Inferior parietal cortex (tissue), 1 donor: Measurements from ENCODE around the gene ADCY4.
"Not testable (repeated sequence)": the region's sequence is repeated elsewhere in the genome, so short reads cannot be mapped to it uniquely, and the experiment has no call there.

Experiments used
- DNase-seq: peaks from one replicate; pipeline ENCODE4 v3.0.0-alpha.2; 2016; ENCODE audit errors: extremely low spot score

ADCY4 gene

GRCh38 chr14:24338843-24339242, 4.0 kb upstream of the ADCY4 start:
- DNase-seq = no peak

- DNase-seq = no peak
These were observed 2.9 kb upstream of the ADCY4 start for GRCh38 chr14:24337824-24338175.

GRCh38 chr14:24337144-24337823, 2.4 kb upstream of the ADCY4 start:
- no peak for DNase-seq

DNA sequence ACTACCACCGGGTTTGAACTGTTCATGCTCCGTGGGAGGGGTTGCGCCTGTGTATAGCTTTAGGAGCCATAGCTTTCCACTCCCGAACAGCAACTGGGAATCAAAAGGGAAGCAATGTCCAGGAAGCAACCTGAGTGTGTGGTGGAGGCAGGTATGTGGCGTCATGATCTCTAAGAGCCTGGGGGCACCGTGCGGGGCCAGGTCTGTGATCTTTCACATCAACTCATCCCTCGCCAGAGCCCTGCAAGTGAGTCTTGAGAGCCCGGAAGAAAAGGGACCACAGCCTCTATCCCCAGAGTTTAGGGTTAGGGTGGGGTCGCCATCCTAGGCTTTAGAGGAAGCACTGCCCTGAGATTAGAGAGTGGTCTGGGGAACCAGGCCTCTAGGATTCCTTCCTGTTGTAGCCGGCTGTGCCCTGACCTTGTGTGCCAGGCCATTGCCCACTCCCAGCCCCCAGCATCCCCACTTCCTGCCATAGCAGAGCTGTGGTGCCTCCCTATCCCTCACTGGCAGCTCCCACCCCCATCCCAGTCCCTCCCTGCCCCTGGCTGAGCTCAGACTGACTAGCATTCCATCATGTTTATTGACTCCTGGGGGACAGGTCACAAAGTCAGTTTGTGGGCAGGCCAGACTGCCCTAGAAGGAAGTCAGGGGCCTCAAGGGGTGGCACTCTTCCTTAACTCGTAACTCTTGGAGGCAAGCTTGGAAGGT, 745 bp upstream of the ADCY4 start:
- no peak for DNase-seq

- DNase-seq = peak; percentile 62
These were observed 2.4 kb downstream of the ADCY4 start for GRCh38 chr14:24332268-24332993.

DNA sequence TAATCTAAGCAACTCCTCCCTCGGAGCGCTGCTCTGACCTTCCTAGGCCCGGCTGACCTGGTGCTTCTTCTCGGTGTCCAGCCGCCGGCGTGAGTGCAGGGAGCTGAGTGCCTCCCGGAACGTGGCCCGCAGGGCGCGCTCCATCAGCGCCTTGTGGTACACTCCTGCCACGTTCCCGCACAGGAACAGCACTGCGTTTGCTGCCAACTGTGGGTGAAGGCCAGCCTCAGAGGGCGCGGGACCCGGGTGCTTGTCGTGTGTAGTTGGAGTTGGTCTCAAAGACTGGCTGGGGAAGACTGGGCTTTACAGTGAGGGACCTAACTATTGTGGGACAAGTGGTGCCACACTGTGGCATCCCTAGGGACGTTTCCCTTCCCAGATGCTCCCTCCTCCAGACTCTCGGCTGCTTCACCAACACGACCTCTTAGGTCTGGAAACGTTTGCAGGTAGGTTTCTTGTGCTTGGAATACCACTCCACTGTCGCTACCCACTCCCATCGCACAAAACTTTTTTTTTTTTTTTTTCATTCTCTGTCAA, 3.1 kb downstream of the ADCY4 start:
- DNase-seq = no peak

GRCh38 chr14:24330973-24331674, 3.7 kb downstream of the ADCY4 start:
- DNase-seq = no peak

- no peak for DNase-seq
These were observed 5.1 kb downstream of the ADCY4 start for GRCh38 chr14:24329736-24330135.

DNA sequence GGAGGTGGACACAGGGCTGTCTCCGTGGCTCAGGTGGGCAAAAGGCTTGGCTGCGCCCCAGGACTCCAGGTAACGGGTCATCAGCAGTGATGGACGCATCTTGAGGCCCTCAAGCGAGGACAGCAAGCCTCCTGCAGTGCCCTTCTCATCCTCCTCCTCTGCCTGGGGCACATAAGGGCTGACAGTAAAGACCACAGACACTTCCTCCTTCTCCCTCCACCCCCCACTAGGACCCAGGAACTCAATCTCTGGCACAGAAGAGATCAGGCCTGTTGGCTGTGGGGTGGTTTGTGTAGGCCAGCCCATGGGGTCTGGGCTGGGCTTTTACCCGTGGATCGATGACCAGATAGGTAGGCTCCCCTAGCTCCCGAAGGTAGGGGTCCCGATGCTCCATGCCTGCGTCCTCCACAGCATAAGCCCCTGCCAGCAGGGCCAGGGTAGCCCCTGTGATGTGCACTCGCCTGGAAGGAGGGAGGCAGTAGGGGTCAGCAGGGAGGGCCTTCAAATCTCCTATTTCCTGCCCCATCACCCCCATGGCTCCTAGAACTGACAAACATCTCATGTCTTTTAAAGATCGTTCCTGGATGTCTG, 5.7 kb downstream of the ADCY4 start:
- no peak for DNase-seq

GRCh38 chr14:24327914-24328313, 7.0 kb downstream of the ADCY4 start:
- not testable (repeated sequence) for DNase-seq

DNA sequence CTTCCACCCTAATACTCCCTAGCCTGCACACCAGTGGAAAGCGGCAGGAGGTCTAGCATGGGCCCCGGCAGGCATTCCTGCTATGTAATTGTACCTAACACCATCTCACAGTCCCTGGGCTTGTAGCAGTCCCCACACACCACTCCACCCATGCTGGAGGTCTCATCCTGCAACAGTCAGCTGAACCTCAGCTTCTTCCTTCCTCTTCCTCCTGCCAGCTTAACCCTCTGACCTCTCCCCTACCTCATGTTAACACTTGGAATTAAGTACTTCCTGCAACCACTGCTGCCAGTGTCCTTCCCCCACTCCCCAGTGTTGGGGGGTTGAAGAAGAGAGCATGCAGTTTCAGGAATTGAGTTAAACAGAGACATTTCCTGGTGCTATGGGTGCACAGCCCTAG, 7.6 kb downstream of the ADCY4 start:
- no peak for DNase-seq

GRCh38 chr14:24325963-24326362, 8.9 kb downstream of the ADCY4 start:
- no peak for DNase-seq

DNA sequence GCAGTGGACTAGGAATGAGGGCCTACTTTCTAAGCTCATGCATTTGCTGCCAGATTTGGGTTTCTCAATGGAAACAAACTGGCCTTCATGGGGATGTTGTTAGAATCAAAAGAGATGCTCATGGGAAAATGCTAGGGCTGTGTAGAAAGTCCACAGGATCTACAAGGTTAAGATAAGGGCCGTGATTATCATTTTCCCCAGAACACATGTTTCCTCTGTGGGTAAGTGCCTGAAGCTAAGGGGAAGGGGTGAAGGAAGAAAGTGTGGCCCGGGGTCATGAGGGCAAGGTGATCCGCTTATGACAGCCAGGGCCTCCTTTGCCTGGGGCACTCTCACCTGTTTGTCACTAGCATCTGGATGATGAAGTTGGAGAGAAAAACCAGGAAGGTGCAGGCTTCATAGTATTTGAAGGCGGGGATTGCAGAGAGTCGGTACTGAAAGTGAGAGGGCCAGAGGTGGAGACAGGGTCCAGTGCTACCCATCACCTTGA, 9.8 kb downstream of the ADCY4 start:
- no peak for DNase-seq

DNA sequence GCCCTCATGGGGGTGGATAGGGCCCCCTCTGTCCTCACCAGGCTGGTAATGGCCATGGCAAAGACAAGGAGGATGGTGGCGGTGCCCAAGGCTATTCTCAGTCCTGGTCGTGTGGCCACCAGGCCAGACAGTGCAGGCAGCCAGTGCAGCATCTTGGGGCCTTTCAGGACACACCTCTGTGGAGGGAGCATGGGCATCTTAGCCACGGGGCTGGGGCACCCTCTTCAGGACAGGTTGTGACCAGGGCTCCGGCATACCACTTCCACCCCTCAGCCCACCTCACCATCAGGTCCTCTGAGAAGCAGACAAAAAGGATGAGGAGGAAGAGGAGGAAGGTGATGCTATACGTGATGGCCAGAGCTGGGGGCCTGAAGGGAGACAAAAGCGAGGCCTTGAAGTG, 10.8 kb downstream of the ADCY4 start:
- DNase-seq = no peak

DNA sequence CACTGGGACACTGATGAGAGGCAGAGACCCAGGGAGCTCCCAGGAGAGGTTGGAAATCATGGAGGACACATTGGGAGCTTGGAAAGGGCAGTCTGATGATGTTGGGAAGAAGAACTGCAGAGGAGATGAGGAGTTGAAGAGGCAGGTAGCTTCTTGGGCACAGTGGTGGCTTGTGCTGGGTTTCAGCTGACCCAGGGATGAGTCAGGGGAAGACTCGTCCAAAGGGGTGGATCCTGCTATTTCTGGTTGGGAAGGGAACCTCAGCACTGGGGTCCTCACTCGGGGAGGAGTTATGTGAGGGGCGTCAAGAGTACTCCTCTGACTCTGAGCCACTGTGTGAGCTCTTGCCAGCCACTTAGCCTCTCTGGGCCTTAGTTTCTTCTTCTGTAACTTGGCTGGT, 11.5 kb downstream of the ADCY4 start:
- no peak for DNase-seq

DNA sequence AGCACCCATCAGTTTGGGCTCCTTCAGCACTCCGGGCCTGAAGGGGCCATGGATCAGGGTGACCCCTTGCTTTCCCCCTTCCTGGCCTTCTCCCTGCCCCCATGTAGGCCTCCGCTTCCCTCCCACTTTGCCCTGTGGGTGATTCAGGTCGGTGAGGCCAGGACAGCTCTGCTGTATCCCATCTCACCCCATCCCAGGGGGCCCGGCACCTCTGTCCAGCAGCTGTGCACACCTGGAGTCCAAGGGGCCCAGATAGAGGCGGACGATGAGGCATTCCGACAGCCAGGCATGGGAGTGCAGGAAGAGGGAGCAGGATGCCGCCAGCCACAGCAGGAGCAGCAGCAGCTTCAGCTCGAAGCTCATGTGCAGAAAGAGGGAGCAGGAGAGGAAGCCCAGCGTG, 12.2 kb downstream of the ADCY4 start:
- DNase-seq = no peak

- DNase-seq = no peak
These were observed 13.5 kb downstream of the ADCY4 start for GRCh38 chr14:24321212-24321975.

DNA sequence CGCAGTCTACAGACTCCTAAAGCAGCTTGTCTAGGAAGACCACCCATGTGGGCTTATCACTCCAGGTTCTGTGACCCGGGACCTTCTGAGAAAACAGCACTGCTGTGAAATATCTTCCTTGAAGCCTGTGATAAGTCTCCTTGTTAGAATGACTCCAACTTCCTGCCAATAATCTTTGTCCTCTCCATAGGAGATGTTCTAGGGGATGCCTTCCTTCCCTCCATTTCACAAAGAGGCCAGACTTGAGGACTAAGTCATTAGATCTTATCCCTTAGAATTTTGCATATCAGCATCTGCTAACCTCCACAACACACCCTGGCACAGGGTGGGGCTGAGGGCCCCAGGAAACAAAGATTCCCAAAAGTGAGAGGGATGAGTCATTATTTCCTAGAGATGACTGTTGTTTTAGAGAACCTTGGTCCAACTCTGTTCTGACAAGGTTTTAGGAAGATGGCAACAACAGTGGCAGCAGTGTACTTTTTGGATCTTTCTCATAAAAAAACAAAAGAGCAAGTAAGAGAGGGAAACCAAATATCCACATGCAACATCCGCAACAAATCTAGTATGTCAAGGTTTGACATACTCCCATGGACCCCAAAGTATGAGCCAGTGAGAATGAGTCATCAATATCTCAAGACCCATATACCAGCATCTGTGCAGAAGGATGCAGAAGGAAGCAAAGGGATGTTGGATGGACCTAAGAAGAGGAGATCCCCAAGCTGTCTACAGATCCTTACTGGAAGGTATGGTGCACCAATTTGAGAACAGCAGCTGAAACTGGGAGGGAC, 17.5 kb downstream of the ADCY4 start:
- DNase-seq = no peak

- DNase-seq = no peak
These were observed 18.3 kb downstream of the ADCY4 start for GRCh38 chr14:24316597-24316950.
